Measurements from ENCODE around the gene RCSD1.

Gene RCSD1

DNA sequence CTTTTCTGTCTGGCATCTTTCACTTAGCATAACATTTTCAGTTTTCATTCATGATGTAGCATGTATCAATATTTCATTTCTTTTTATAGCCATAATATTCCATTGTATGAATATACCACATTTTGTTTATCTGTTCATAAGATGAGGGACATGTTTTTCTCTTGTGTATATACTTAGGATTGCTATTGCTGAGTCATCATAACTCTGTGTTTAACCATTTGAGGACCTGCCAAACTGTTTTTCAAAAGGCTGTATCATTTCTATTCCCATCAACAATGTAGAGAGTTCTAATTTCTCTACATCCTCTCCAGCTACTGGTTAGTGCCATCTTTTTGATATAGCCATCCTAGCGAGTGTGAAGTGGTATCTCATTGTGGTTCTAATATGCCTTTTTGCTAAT is 118.0 kb downstream of the RCSD1 start:
- H3K4me1 ChIP-seq (ENCODE audit: control insufficient read depth, insufficient read depth, low read length, poor library complexity, severe bottlenecking) = no peaks in the 10 kb centered on the region
- H3K27me3 ChIP-seq (replicated peaks; ENCODE audit: control insufficient read depth, insufficient read depth, low read length, poor library complexity, severe bottlenecking) = no peaks in the 10 kb centered on the region
- H3K36me3 ChIP-seq (ENCODE audit: control insufficient read depth, insufficient read depth, low read length) = no peaks in the 10 kb centered on the region
- no peak overlapping the region for H3K4me3 ChIP-seq (ENCODE audit: insufficient read depth, low read depth, low read length, poor library complexity, severe bottlenecking)
- H3K27ac ChIP-seq (ENCODE audit: insufficient read depth, low read length, poor library complexity, severe bottlenecking) = no peak overlapping the region
- no peak for DNase-seq
- no peaks in the 10 kb centered on the region for H3K9me3 ChIP-seq (ENCODE audit: control insufficient read depth, low read length)

DNA sequence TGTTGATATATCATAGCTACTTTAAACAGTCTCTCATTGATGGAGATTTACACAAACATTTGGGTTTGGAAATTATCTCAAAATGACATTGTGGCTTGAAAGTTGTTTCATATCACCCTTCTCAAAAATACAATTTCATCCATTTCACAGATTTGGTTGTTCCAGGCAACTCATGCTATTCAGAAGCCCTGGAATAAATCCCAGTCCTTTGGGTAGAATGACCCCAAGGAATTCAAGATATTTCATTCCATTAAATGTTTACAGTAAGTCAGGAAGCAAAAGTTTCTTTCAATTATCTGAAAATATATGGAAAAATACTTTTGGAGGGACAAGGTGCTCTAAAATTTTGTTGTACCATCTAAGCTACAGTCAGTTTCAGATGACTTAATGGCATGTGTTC is 118.9 kb downstream of the RCSD1 start:
- Histone ChIP-seq H3K36me3 (ENCODE audit: control insufficient read depth, insufficient read depth, low read length) (no peaks in the 10 kb centered on the region), H3K9me3 (ENCODE audit: control insufficient read depth, low read length) (no peaks in the 10 kb centered on the region), H3K4me1 (ENCODE audit: control insufficient read depth, insufficient read depth, low read length, poor library complexity, severe bottlenecking) (no peaks in the 10 kb centered on the region), H3K4me3 (ENCODE audit: insufficient read depth, low read depth, low read length, poor library complexity, severe bottlenecking) (no peak overlapping the region), H3K27ac (ENCODE audit: insufficient read depth, low read length, poor library complexity, severe bottlenecking) (no peak overlapping the region), H3K27me3 (replicated peaks; ENCODE audit: control insufficient read depth, insufficient read depth, low read length, poor library complexity, severe bottlenecking) (no peaks in the 10 kb centered on the region)
- no peak for DNase-seq

GRCh38 chr1:167749741-167750140 is 119.7 kb downstream of the RCSD1 start:
- no peak for DNase-seq
- no peaks in the 10 kb centered on the region for H3K27me3 ChIP-seq (replicated peaks; ENCODE audit: control insufficient read depth, insufficient read depth, low read length, poor library complexity, severe bottlenecking)
- no peak overlapping the region for H3K27ac ChIP-seq (ENCODE audit: insufficient read depth, low read length, poor library complexity, severe bottlenecking)
- H3K36me3 ChIP-seq (ENCODE audit: control insufficient read depth, insufficient read depth, low read length) = no peaks in the 10 kb centered on the region
- no peaks in the 10 kb centered on the region for H3K4me1 ChIP-seq (ENCODE audit: control insufficient read depth, insufficient read depth, low read length, poor library complexity, severe bottlenecking)
- no peak overlapping the region for H3K4me3 ChIP-seq (ENCODE audit: insufficient read depth, low read depth, low read length, poor library complexity, severe bottlenecking)
- H3K9me3 ChIP-seq (ENCODE audit: control insufficient read depth, low read length) = no peaks in the 10 kb centered on the region

DNA sequence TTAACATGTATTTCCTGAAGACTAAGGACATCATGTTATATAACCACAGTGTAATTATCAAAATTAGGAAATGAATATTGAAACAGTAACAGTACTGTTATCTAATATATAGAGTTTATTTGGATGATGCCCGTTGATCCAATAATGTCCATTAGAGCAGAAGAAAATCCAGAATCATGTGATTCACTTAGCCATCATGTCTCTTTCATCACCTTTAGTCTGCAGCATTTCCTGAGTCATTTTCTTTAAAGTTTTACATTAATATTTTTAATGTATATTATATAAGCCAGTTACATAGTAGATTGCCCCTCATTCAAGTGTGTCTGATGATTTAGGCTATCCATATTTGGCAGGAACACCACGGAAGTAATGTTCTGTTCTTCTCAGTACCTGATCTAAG is 120.6 kb downstream of the RCSD1 start:
- Histone ChIP-seq H3K36me3 (ENCODE audit: control insufficient read depth, insufficient read depth, low read length) (no peaks in the 10 kb centered on the region), H3K4me3 (ENCODE audit: insufficient read depth, low read depth, low read length, poor library complexity, severe bottlenecking) (no peak overlapping the region), H3K9me3 (ENCODE audit: control insufficient read depth, low read length) (no peaks in the 10 kb centered on the region), H3K4me1 (ENCODE audit: control insufficient read depth, insufficient read depth, low read length, poor library complexity, severe bottlenecking) (no peaks in the 10 kb centered on the region), H3K27ac (ENCODE audit: insufficient read depth, low read length, poor library complexity, severe bottlenecking) (no peak overlapping the region), H3K27me3 (replicated peaks; ENCODE audit: control insufficient read depth, insufficient read depth, low read length, poor library complexity, severe bottlenecking) (no peaks in the 10 kb centered on the region)
- no peak for DNase-seq

GRCh38 chr1:167751676-167752075 is 121.6 kb downstream of the RCSD1 start:
- Histone ChIP-seq H3K4me3 (ENCODE audit: insufficient read depth, low read depth, low read length, poor library complexity, severe bottlenecking) (no peak overlapping the region), H3K27ac (ENCODE audit: insufficient read depth, low read length, poor library complexity, severe bottlenecking) (no peak overlapping the region), H3K4me1 (ENCODE audit: control insufficient read depth, insufficient read depth, low read length, poor library complexity, severe bottlenecking) (no peaks in the 10 kb centered on the region), H3K27me3 (replicated peaks; ENCODE audit: control insufficient read depth, insufficient read depth, low read length, poor library complexity, severe bottlenecking) (no peaks in the 10 kb centered on the region), H3K36me3 (ENCODE audit: control insufficient read depth, insufficient read depth, low read length) (no peaks in the 10 kb centered on the region), H3K9me3 (ENCODE audit: control insufficient read depth, low read length) (no peaks in the 10 kb centered on the region)
- DNase-seq = no peak

DNA sequence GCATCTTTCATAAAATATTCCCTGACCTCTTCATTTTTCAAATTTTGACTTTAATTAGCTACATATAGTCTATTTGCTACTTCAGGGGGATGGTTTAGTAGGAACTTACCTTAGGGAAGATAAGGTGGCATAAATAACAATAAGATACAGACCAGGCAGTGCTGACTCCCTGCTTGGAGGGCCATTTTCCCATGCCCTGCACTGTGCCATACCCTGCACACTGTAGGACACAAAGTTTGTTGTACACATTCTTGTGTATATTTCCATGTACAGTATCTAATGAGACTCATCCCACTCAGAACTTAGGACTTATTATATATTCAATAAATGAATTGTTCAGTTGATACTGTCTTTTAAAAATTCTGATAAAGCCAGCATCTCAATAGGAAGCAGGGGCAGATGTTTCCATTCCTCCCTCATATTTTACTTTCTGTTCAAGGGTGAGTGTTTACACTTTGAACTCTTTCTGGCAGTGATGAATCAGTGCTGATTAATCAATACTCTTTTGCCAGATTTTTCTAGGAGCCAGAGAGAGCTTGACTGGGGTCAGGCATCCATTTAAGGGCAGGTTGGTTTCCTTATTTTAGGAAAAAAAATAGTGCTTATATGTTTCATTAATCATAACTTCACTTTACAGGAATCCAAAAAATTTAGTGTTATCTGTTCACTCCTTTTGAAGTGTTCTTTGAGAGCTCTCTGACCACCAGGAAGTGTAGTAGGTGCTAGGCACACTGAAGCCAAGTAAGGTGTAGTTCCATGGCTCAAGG is 122.4 kb downstream of the RCSD1 start:
- no peaks in the 10 kb centered on the region for H3K27me3 ChIP-seq (replicated peaks; ENCODE audit: control insufficient read depth, insufficient read depth, low read length, poor library complexity, severe bottlenecking)
- H3K36me3 ChIP-seq (ENCODE audit: control insufficient read depth, insufficient read depth, low read length) = no peaks in the 10 kb centered on the region
- H3K9me3 ChIP-seq (ENCODE audit: control insufficient read depth, low read length) = no peaks in the 10 kb centered on the region
- no peak overlapping the region for H3K27ac ChIP-seq (ENCODE audit: insufficient read depth, low read length, poor library complexity, severe bottlenecking)
- no peak overlapping the region for H3K4me3 ChIP-seq (ENCODE audit: insufficient read depth, low read depth, low read length, poor library complexity, severe bottlenecking)
- H3K4me1 ChIP-seq (ENCODE audit: control insufficient read depth, insufficient read depth, low read length, poor library complexity, severe bottlenecking) = no peaks in the 10 kb centered on the region
- no peak for DNase-seq

GRCh38 chr1:167755654-167756053 is 125.6 kb downstream of the RCSD1 start:
- no peaks in the 10 kb centered on the region for H3K36me3 ChIP-seq (ENCODE audit: control insufficient read depth, insufficient read depth, low read length)
- no peak for DNase-seq
- no peak overlapping the region for H3K4me3 ChIP-seq (ENCODE audit: insufficient read depth, low read depth, low read length, poor library complexity, severe bottlenecking)
- H3K9me3 ChIP-seq (ENCODE audit: control insufficient read depth, low read length) = no peaks in the 10 kb centered on the region
- H3K27ac ChIP-seq (ENCODE audit: insufficient read depth, low read length, poor library complexity, severe bottlenecking) = no peak overlapping the region
- H3K4me1 ChIP-seq (ENCODE audit: control insufficient read depth, insufficient read depth, low read length, poor library complexity, severe bottlenecking) = no peaks in the 10 kb centered on the region
- no peaks in the 10 kb centered on the region for H3K27me3 ChIP-seq (replicated peaks; ENCODE audit: control insufficient read depth, insufficient read depth, low read length, poor library complexity, severe bottlenecking)
